Liver (tissue), 9 donors: Measurements from ENCODE around the gene NTNG2. TPM values are rescaled to one million over a fixed set of nuclear protein-coding genes. Genes with fewer than 3 reads are reported as not detected.

Source experiments
- DNase-seq: peaks from one replicate; pipeline ENCODE4 v3.0.0-alpha.2; 2017; ENCODE audit warnings: low spot score
- H3K27ac ChIP-seq, 2 donors: one replicate each; pipeline ENCODE4 v1.7.0; 2013; ENCODE audit warnings: inconsistent platforms in 2 of 2, low read length in 2 of 2, control low read depth in 1 of 2, low read depth in 1 of 2, mild to moderate bottlenecking in 1 of 2
- H3K27me3 ChIP-seq, 4 donors: one replicate each; pipeline versions ENCODE4 v1.6.1 to v1.7.0; 2013; ENCODE audit warnings: low read length in 3 of 4, inconsistent platforms in 1 of 4, mild to moderate bottlenecking in 1 of 4, moderate library complexity in 1 of 4; ENCODE audit not compliant: control insufficient read depth in 4 of 4, insufficient read depth in 4 of 4
- H3K36me3 ChIP-seq, 4 donors: one replicate each; pipeline versions ENCODE4 v1.6.1 to v1.7.0; 2013; ENCODE audit warnings: low read length in 3 of 4, mild to moderate bottlenecking in 3 of 4, low read depth in 1 of 4, moderate library complexity in 1 of 4; ENCODE audit not compliant: control insufficient read depth in 4 of 4, insufficient read depth in 3 of 4
- H3K4me1 ChIP-seq, 4 donors: one replicate each; pipeline versions ENCODE4 v1.6.1 to v1.7.0; 2013; ENCODE audit warnings: low read length in 3 of 4, mild to moderate bottlenecking in 3 of 4, moderate library complexity in 1 of 4; ENCODE audit not compliant: control insufficient read depth in 4 of 4, insufficient read depth in 4 of 4
- H3K4me3 ChIP-seq, 3 donors: one replicate each; pipeline versions ENCODE4 v1.6.1 to v1.7.0; 2013; ENCODE audit warnings: low read length in 3 of 3, control low read depth in 1 of 3, low read depth in 1 of 3, mild to moderate bottlenecking in 1 of 3
- H3K9ac ChIP-seq, 2 donors: one replicate each; pipeline ENCODE4 v1.7.0; 2013; ENCODE audit warnings: low read length in 2 of 2, mild to moderate bottlenecking in 2 of 2, moderate library complexity in 2 of 2, control low read depth in 1 of 2, low read depth in 1 of 2
- H3K9me3 ChIP-seq, 4 donors: one replicate each; pipeline versions ENCODE4 v1.6.1 to v1.7.0; 2013; ENCODE audit warnings: low read length in 3 of 4; ENCODE audit not compliant: control insufficient read depth in 4 of 4
- EGR1 ChIP-seq, 2 donors: IDR thresholded peaks; 2 replicates each; pipeline ENCODE4 v1.6.1; 2016 to 2018; ENCODE audit warnings: antibody characterized with exemption in 2 of 2, low read depth in 2 of 2
- FOXA1 ChIP-seq: IDR thresholded peaks from 2 replicates; pipeline ENCODE4 v1.6.1; 2016; ENCODE audit warnings: antibody characterized with exemption
- FOXA2 ChIP-seq: IDR thresholded peaks from 2 replicates; pipeline ENCODE4 v1.6.1; 2016; ENCODE audit warnings: antibody characterized with exemption
- GABPA ChIP-seq, 2 donors: IDR thresholded peaks in 1 of 2; conservative IDR thresholded peaks in 1 of 2; 2 replicates each; pipeline ENCODE4 v1.6.1; 2016; ENCODE audit warnings: antibody characterized with exemption in 2 of 2, mild to moderate bottlenecking in 1 of 2, moderate library complexity in 1 of 2
- HNF4A ChIP-seq, 2 donors: conservative IDR thresholded peaks; 2 replicates each; pipeline ENCODE4 v1.6.1; 2016; ENCODE audit warnings: antibody characterized with exemption in 2 of 2, mild to moderate bottlenecking in 2 of 2
- HNF4G ChIP-seq: IDR thresholded peaks from 2 replicates; pipeline ENCODE4 v1.6.1; 2016; ENCODE audit warnings: antibody characterized with exemption
- JUND ChIP-seq, 2 donors: IDR thresholded peaks; 2 replicates each; pipeline ENCODE4 v1.6.1; 2016; ENCODE audit warnings: antibody characterized with exemption in 2 of 2
- NR2F2 ChIP-seq: IDR thresholded peaks from 2 replicates; pipeline ENCODE4 v1.6.1; 2016; ENCODE audit warnings: antibody characterized with exemption
- RAD21 ChIP-seq, 2 donors: IDR thresholded peaks; 2 replicates each; pipeline ENCODE4 v1.6.1; 2016; ENCODE audit warnings: antibody characterized with exemption in 2 of 2, mild to moderate bottlenecking in 2 of 2
- RXRA ChIP-seq, 2 donors: IDR thresholded peaks; 2 replicates each; pipeline ENCODE4 v1.6.1; 2017 to 2018; ENCODE audit warnings: antibody characterized with exemption in 2 of 2, mild to moderate bottlenecking in 1 of 2
- SP1 ChIP-seq: IDR thresholded peaks from 2 replicates; pipeline ENCODE4 v1.6.1; 2018; ENCODE audit warnings: antibody characterized with exemption, mild to moderate bottlenecking
- TAF1 ChIP-seq: conservative IDR thresholded peaks from 2 replicates; pipeline ENCODE4 v1.6.1; 2016; ENCODE audit warnings: antibody characterized with exemption, mild to moderate bottlenecking
- YY1 ChIP-seq: IDR thresholded peaks from 2 replicates; pipeline ENCODE4 v1.6.1; 2016; ENCODE audit warnings: antibody characterized with exemption, mild to moderate bottlenecking
- WGBS: extraction: QIAGEN DNeasy Blood & Tissue Kit; methylation state at CpG from one replicate; pipeline ENCODE4 v1.1.7; 2013; 5-methylcytosine and 5-hydroxymethylcytosine counted together
- polyA plus RNA-seq, 2 donors: library from polyadenylated mRNA; stranded (reverse) in 1 of 2; unstranded in 1 of 2; fragments of 200-250 nt in 1 of 2; fragments of >200 nt in 1 of 2; fragmentation: Nextera tagmentation in 1 of 2; extraction: Ambion mirVana in 1 of 2; gene quantifications; one replicate each; pipeline versions ENCODE4 v1.2.1 to v1.2.3, GENCODE V29; 2013 to 2015
- total RNA-seq, 2 donors: library from RNA; depleted of rRNA; stranded (reverse); fragments of >200 nt; gene quantifications; one replicate each; pipeline ENCODE4 v1.2.3, GENCODE V29; 2014
- TF ChIP-seq, protein P1 (sequence below): IDR thresholded peaks from 2 replicates; pipeline ENCODE4 v1.6.1; 2016; ENCODE audit warnings: antibody characterized with exemption
- TF ChIP-seq, protein P2 (sequence below): IDR thresholded peaks from 2 replicates; pipeline ENCODE4 v1.6.1; 2016; ENCODE audit warnings: antibody characterized with exemption
- TF ChIP-seq, protein P3 (sequence below): IDR thresholded peaks from 2 replicates; pipeline ENCODE4 v1.6.1; 2016; ENCODE audit warnings: antibody characterized with exemption
- TF ChIP-seq, protein P4 (sequence below): IDR thresholded peaks from 2 replicates; pipeline ENCODE4 v1.6.1; 2016; ENCODE audit warnings: antibody characterized with exemption, mild to moderate bottlenecking
- TF ChIP-seq, protein P5 (sequence below): fragments of 150-350 bp; IDR thresholded peaks from 2 replicates; pipeline ENCODE4 v1.5.1; 2017; ENCODE audit warnings: improper control_type of control experiment, low read depth, low read length; ENCODE audit not compliant: missing input control
- donor health status: healthy.
- donor health status: healthy.
- donor health status: healthy.
- donor health status: healthy.
- donor health status: healthy.

Gene NTNG2
- total and polyA plus RNA-seq, 4 donors: 0.12 to 0.42 (median 0.28) TPM; not detected in 1

DNA sequence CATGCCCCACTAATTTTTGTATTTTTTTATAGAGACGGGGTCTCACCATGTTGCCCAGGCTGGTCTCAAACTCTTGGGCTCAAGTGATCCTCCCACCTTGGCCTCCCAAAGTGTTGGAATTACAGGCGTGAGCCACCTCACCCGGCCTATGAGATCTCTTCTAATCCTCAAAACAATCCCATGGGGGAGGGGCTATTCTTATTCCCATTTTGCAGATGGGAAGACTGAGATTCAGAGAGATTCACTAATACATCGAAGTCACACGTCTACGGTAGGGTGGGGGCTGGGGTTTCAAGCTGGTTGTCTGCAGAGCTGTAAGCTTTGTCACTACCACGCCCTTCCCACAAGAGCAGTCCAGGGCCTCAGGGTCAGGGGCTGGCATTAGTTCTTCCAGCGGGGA lies 14.0 kb upstream of the NTNG2 start:
- H3K27me3 ChIP-seq: peaks cover 0 to 16% (median 5%) of the 10 kb centered on the region in 4 donors

More for the DNA sequence above, 14.0 kb upstream of the NTNG2 start:
- H3K27ac ChIP-seq: no peak overlapping the region
- 85% methylated on average over 8 of the region's 8 CpGs for WGBS
- H3K4me1 ChIP-seq: no peaks in the 10 kb centered on the region
- no peaks in the 10 kb centered on the region for H3K36me3 ChIP-seq
- H3K9me3 ChIP-seq: peaks cover 0 to 2% (median 0%) of the 10 kb centered on the region in 4 donors
- H3K9ac ChIP-seq: no peak overlapping the region
- no peak overlapping the region for H3K4me3 ChIP-seq
- DNase-seq: no peak
- TF ChIP-seq FOXA1: no peak
- TF ChIP-seq RAD21 (IDR thresholded peaks at IDR 0.05): no peak
- TF ChIP-seq, protein P1, sequence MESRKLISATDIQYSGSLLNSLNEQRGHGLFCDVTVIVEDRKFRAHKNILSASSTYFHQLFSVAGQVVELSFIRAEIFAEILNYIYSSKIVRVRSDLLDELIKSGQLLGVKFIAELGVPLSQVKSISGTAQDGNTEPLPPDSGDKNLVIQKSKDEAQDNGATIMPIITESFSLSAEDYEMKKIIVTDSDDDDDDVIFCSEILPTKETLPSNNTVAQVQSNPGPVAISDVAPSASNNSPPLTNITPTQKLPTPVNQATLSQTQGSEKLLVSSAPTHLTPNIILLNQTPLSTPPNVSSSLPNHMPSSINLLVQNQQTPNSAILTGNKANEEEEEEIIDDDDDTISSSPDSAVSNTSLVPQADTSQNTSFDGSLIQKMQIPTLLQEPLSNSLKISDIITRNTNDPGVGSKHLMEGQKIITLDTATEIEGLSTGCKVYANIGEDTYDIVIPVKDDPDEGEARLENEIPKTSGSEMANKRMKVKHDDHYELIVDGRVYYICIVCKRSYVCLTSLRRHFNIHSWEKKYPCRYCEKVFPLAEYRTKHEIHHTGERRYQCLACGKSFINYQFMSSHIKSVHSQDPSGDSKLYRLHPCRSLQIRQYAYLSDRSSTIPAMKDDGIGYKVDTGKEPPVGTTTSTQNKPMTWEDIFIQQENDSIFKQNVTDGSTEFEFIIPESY: no peak
- TF ChIP-seq, protein P2, sequence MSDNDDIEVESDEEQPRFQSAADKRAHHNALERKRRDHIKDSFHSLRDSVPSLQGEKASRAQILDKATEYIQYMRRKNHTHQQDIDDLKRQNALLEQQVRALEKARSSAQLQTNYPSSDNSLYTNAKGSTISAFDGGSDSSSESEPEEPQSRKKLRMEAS: no peak
- TF ChIP-seq, protein P3, sequence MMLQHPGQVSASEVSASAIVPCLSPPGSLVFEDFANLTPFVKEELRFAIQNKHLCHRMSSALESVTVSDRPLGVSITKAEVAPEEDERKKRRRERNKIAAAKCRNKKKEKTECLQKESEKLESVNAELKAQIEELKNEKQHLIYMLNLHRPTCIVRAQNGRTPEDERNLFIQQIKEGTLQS: no peak
- TF ChIP-seq FOXA2: no peak
- TF ChIP-seq, protein P4, sequence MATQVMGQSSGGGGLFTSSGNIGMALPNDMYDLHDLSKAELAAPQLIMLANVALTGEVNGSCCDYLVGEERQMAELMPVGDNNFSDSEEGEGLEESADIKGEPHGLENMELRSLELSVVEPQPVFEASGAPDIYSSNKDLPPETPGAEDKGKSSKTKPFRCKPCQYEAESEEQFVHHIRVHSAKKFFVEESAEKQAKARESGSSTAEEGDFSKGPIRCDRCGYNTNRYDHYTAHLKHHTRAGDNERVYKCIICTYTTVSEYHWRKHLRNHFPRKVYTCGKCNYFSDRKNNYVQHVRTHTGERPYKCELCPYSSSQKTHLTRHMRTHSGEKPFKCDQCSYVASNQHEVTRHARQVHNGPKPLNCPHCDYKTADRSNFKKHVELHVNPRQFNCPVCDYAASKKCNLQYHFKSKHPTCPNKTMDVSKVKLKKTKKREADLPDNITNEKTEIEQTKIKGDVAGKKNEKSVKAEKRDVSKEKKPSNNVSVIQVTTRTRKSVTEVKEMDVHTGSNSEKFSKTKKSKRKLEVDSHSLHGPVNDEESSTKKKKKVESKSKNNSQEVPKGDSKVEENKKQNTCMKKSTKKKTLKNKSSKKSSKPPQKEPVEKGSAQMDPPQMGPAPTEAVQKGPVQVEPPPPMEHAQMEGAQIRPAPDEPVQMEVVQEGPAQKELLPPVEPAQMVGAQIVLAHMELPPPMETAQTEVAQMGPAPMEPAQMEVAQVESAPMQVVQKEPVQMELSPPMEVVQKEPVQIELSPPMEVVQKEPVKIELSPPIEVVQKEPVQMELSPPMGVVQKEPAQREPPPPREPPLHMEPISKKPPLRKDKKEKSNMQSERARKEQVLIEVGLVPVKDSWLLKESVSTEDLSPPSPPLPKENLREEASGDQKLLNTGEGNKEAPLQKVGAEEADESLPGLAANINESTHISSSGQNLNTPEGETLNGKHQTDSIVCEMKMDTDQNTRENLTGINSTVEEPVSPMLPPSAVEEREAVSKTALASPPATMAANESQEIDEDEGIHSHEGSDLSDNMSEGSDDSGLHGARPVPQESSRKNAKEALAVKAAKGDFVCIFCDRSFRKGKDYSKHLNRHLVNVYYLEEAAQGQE: no peak
- no peak for TF ChIP-seq TAF1
- no peak for TF ChIP-seq GABPA (IDR thresholded peaks at IDR 0.05 in 1 of 2, conservative IDR thresholded peaks at IDR 0.05 in 1 of 2)
- TF ChIP-seq RXRA (IDR thresholded peaks at IDR 0.05): no peak
- no peak for TF ChIP-seq HNF4A (conservative IDR thresholded peaks at IDR 0.05)
- no peak for TF ChIP-seq HNF4G
- no peak for TF ChIP-seq SP1
- TF ChIP-seq, protein P5, sequence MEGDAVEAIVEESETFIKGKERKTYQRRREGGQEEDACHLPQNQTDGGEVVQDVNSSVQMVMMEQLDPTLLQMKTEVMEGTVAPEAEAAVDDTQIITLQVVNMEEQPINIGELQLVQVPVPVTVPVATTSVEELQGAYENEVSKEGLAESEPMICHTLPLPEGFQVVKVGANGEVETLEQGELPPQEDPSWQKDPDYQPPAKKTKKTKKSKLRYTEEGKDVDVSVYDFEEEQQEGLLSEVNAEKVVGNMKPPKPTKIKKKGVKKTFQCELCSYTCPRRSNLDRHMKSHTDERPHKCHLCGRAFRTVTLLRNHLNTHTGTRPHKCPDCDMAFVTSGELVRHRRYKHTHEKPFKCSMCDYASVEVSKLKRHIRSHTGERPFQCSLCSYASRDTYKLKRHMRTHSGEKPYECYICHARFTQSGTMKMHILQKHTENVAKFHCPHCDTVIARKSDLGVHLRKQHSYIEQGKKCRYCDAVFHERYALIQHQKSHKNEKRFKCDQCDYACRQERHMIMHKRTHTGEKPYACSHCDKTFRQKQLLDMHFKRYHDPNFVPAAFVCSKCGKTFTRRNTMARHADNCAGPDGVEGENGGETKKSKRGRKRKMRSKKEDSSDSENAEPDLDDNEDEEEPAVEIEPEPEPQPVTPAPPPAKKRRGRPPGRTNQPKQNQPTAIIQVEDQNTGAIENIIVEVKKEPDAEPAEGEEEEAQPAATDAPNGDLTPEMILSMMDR: no peak
- TF ChIP-seq JUND (IDR thresholded peaks at IDR 0.05): no peak
- no peak for TF ChIP-seq EGR1 (IDR thresholded peaks at IDR 0.05; ENCODE audit: low read depth in 2 of 2)
- no peak for TF ChIP-seq NR2F2
- TF ChIP-seq YY1: no peak
